Activated CD4-positive, alpha-beta T cell treated with anti-CD3 and anti-CD28 coated beads for 24 hours (primary cell): Measurements from ENCODE around the gene HDX.
"Not testable (repeated sequence)": the region's sequence is repeated elsewhere in the genome, so short reads cannot be mapped to it uniquely, and the experiment has no call there.

Source experiments
- DNase-seq, 2 donors: peaks; one replicate each; pipeline ENCODE4 v3.0.0-alpha.2; 2020; ENCODE audit warnings: low read depth in 2 of 2

Gene HDX

DNA sequence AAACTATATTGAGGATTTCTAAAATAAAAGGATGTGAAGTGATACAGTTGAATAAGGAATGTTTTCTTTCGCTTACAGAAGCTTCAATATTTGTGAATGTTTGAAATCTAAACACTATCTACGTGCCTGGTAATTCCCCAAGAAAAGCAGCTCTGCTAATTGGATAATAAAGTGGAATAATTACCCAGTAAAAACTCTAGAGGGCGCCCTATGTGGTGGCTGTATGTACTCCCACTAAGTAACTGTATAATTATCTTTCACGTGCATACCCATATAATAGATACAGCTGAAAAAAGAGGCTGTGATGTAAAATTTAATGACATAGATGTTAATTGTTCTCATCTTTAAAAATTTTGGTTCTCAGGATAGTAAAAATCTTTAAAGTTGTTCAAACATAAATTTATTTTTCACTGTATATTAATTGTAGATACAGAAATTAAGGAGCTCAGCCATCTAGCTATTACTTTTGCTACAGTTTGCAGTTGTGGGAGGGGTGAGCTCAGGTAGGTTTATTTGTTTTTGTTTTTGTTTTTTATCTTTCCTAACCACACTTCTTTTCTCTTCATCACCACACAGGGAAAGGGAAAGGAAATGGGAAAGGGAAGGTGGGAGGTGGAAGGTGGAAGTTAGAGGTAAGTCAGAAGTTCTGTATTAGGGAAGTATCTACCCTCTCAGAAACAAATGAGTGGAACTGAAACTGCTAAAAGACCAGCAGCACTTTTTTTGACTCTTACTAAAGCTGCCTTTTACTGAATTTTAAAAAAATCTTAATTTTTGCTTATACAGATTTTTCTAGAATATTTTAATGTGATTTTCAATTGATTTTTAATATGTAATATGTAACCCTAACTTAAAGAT is 162.5 kb downstream of the HDX start:
- no peak for DNase-seq

DNA sequence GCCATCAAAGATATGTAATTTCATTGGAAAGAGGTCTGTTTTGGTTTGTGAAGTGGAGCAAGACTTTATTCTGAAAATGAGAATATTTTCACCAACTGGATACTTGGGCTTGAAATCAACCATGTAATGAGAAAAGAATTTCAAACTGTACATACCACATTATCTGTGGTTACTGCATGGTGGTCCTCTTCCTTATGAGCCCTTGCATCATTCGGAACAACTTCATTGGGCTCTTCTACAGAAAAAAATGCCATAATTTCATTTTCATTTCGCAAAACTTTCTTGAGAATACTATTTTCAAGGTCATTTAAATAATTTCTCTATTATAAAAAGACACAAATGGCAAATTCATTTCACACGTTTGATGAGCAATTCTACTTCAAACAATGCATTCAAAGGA is 165.6 kb downstream of the HDX start:
- DNase-seq = no peak

DNA sequence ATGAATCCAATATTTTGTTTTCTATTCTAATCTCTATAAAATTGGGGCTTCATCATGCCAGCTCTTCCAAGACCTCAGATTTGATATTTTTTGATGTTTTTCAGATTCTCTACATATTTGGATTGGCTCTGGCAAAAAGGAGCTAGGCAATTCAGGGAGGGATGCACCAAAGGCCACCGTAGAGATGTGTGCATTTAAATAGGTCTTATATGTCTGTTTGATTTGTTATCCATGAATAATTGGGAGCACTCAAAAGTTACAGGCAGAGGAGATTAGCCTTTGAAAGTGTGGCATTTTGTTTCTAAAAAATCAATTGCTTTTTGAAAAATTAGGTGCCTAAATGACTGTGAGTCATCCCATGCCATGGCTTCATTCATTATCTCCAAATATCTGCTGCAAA is 167.1 kb downstream of the HDX start:
- DNase-seq = no peak

DNA sequence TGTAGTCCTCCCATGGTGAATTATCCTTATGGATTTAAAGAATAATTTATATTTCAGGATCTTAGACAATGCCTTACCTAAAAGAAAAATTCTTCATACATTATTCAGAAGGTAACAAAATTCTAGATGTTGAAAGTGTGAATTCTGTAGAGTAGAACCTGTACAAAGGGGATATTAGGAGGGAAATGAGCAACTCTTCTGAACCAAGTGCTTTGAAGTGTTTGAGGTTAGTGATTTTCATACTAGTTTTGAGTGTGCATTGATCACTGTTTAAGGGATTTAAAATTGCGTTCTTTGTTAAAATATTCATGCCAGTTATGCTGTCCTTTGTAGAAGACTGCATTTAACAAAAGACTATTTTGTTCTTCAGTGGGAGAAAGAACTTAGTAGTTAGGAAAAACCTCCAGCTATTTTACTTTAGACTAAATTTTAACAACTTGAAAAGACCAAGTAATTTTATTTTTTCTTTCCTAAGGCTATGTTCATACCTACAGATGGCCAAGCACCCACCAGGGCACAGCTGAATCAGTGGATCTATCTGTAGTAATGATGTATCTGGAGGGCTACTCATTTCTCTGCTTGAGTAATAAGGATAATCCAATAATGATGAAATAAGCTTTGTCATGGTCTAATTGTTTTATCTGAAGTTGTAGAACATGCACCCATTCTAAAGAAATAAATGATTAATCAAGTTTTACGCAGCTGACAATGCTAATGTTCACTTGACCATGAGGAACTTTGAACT is 180.0 kb downstream of the HDX start:
- DNase-seq = no peak

DNA sequence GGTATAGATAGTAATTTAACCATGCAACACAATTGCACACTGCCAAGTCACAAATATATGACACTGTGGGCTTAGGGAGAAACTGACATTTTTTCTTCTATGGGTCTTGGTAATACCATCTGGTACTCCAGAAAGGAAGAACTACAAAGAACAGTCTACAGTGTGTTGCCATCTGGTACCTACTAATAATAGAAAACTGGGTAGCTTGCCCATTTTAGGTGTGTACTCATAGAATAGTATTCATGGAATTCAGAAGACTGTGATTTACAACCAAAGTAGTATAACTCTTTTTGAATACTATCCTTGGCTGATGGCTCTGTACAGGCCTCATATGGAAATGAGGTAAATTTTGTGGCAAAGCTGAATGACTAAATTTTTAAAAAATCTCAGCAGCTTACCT is 181.6 kb downstream of the HDX start:
- no peak for DNase-seq

DNA sequence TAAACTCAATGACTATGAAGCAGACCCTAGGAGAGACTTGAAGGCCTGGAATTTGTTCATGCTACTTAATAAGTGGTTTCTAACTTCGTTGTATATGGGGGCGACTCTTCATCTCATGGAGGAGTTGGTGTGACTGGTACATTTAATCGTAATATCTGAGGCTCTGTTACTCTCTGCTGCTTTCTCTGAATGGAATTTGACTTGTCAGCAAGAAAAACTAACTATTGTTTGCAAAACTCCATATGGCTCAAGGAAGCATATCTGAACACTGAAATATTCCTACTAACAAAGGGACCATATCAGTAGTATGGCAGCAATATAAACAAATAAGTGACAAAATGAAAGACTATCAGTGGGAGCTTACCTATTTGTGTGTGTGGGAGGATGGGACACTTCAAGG is 182.2 kb downstream of the HDX start:
- no peak for DNase-seq

DNA sequence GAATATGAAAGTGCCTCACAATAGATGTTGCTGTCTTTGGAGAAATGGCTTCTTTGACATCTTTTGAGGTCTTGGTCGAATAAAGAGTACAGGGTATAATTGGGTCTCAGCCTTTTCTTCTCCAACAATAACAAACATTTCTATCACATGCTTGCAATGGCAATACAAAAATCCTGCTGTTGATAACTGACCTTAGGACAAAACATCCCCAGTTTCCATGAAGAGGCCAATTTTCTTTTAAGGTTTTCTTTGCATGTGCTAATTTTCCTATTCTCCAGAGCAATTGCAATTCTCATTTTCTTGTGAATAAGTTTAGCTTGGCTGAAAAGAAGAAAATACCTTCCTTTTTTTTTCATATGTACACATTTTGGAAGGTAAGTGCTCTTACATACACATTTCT is 183.6 kb downstream of the HDX start:
- DNase-seq = no peak

DNA sequence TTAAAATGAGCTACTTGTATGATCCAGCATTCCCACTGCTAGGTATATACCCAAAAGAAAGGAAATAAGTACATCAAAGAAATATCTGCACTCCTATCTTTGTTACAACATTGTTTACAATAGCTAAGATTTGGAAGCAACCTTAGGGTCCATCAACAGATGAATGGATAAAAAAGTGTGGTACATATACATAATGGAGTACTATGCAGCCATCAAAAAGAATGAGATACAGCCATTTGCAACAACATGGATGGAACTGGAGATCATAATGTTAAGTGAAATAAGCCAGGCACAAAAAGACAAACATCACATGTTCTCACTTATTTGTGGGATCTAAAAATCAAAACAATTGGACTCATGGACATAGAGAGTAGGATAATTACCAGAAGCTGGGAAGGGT is 186.3 kb downstream of the HDX start:
- DNase-seq = not testable (repeated sequence)
